Measurements from ENCODE around the gene WWOX. TPM values are rescaled to one million over a fixed set of nuclear protein-coding genes. Genes with fewer than 3 reads are reported as not detected.
A peak's percentile ranks its signal among the peaks of the same experiment; 100 is the strongest.

The WWOX gene
- total and polyA plus RNA-seq, 2 of the 13 experiments (the other 11 are each of a cell fraction or from before 2014, with no cell fraction given), result 9.1 to 37.4 TPM

DNA sequence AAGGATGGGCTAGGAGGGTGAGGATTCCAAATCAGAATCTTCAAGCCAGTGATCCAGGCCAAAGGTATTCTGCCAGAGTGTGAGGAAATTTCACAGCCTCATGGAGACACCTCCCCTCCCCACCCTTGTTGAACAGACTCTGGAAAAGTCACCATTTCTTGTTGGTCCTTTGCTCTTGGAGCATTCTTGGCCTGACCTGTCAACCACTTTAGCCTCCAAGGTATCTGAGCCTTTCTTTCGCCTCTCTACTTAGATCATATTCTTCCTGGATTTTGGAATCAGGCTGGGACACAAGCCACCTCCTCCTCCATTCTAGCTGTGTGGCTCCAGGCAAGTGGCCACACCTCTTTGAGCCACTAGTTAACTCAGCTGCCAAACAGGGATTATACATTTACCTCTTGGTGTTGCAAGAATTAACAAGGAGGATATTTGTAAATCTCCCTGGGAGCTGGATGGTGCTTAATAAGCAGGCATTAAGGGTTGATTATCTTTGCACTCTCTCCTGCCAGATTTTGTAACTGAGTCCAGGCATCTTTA lies 193.5 kb downstream of the WWOX start (continued):
- TF ChIP-seq, protein P1, sequence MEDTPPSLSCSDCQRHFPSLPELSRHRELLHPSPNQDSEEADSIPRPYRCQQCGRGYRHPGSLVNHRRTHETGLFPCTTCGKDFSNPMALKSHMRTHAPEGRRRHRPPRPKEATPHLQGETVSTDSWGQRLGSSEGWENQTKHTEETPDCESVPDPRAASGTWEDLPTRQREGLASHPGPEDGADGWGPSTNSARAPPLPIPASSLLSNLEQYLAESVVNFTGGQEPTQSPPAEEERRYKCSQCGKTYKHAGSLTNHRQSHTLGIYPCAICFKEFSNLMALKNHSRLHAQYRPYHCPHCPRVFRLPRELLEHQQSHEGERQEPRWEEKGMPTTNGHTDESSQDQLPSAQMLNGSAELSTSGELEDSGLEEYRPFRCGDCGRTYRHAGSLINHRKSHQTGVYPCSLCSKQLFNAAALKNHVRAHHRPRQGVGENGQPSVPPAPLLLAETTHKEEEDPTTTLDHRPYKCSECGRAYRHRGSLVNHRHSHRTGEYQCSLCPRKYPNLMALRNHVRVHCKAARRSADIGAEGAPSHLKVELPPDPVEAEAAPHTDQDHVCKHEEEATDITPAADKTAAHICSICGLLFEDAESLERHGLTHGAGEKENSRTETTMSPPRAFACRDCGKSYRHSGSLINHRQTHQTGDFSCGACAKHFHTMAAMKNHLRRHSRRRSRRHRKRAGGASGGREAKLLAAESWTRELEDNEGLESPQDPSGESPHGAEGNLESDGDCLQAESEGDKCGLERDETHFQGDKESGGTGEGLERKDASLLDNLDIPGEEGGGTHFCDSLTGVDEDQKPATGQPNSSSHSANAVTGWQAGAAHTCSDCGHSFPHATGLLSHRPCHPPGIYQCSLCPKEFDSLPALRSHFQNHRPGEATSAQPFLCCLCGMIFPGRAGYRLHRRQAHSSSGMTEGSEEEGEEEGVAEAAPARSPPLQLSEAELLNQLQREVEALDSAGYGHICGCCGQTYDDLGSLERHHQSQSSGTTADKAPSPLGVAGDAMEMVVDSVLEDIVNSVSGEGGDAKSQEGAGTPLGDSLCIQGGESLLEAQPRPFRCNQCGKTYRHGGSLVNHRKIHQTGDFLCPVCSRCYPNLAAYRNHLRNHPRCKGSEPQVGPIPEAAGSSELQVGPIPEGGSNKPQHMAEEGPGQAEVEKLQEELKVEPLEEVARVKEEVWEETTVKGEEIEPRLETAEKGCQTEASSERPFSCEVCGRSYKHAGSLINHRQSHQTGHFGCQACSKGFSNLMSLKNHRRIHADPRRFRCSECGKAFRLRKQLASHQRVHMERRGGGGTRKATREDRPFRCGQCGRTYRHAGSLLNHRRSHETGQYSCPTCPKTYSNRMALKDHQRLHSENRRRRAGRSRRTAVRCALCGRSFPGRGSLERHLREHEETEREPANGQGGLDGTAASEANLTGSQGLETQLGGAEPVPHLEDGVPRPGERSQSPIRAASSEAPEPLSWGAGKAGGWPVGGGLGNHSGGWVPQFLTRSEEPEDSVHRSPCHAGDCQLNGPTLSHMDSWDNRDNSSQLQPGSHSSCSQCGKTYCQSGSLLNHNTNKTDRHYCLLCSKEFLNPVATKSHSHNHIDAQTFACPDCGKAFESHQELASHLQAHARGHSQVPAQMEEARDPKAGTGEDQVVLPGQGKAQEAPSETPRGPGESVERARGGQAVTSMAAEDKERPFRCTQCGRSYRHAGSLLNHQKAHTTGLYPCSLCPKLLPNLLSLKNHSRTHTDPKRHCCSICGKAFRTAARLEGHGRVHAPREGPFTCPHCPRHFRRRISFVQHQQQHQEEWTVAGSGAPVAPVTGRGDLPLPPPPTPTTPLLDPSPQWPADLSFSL (CRISPR knock-in tag; IDR thresholded peaks at IDR 0.05), result no peak
- TF ChIP-seq DPF2 (CRISPR knock-in tag; IDR thresholded peaks at IDR 0.05; ENCODE audit: borderline replicate concordance, low read depth) (no peak; the same call in 1 of the 2 replicates), ZKSCAN8 (CRISPR knock-in tag; IDR thresholded peaks at IDR 0.05; ENCODE audit: borderline replicate concordance) (no peak), ZBTB20 (CRISPR knock-in tag; IDR thresholded peaks at IDR 0.05; ENCODE audit: borderline replicate concordance, low read depth) (no peak), GATAD1 (CRISPR knock-in tag; IDR thresholded peaks at IDR 0.05) (no peak), ADNP (CRISPR knock-in tag; IDR thresholded peaks at IDR 0.05) (no peak), ZNF569 (CRISPR knock-in tag; IDR thresholded peaks at IDR 0.05; ENCODE audit: borderline replicate concordance) (no peak), KLF6 (CRISPR knock-in tag; IDR thresholded peaks at IDR 0.05) (no peak), ZFX (CRISPR knock-in tag; IDR thresholded peaks at IDR 0.05; ENCODE audit: low read depth) (no peak), MAFK (conservative IDR thresholded peaks at IDR 0.05 in 1 of 2, IDR thresholded peaks at IDR 0.05 in 1 of 2; ENCODE audit: low read length in 2 of 2) (no peak), ZNF839 (CRISPR knock-in tag; IDR thresholded peaks at IDR 0.05; ENCODE audit: borderline replicate concordance) (no peak), CHD4 (IDR thresholded peaks at IDR 0.05; ENCODE audit: borderline replicate concordance, low read length) (no peak), HDAC2 (CRISPR knock-in tag; IDR thresholded peaks at IDR 0.05) (no peak)
- TF ChIP-seq, protein P2, sequence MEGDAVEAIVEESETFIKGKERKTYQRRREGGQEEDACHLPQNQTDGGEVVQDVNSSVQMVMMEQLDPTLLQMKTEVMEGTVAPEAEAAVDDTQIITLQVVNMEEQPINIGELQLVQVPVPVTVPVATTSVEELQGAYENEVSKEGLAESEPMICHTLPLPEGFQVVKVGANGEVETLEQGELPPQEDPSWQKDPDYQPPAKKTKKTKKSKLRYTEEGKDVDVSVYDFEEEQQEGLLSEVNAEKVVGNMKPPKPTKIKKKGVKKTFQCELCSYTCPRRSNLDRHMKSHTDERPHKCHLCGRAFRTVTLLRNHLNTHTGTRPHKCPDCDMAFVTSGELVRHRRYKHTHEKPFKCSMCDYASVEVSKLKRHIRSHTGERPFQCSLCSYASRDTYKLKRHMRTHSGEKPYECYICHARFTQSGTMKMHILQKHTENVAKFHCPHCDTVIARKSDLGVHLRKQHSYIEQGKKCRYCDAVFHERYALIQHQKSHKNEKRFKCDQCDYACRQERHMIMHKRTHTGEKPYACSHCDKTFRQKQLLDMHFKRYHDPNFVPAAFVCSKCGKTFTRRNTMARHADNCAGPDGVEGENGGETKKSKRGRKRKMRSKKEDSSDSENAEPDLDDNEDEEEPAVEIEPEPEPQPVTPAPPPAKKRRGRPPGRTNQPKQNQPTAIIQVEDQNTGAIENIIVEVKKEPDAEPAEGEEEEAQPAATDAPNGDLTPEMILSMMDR (CRISPR knock-in tag; IDR thresholded peaks at IDR 0.05), result no peak
- TF ChIP-seq, protein P3, sequence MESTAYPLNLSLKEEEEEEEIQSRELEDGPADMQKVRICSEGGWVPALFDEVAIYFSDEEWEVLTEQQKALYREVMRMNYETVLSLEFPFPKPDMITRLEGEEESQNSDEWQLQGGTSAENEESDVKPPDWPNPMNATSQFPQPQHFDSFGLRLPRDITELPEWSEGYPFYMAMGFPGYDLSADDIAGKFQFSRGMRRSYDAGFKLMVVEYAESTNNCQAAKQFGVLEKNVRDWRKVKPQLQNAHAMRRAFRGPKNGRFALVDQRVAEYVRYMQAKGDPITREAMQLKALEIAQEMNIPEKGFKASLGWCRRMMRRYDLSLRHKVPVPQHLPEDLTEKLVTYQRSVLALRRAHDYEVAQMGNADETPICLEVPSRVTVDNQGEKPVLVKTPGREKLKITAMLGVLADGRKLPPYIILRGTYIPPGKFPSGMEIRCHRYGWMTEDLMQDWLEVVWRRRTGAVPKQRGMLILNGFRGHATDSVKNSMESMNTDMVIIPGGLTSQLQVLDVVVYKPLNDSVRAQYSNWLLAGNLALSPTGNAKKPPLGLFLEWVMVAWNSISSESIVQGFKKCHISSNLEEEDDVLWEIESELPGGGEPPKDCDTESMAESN (CRISPR knock-in tag; conservative IDR thresholded peaks at IDR 0.05), result peak; percentile 40; the same call in 1 of the 2 replicates
- TF ChIP-seq, protein P4, sequence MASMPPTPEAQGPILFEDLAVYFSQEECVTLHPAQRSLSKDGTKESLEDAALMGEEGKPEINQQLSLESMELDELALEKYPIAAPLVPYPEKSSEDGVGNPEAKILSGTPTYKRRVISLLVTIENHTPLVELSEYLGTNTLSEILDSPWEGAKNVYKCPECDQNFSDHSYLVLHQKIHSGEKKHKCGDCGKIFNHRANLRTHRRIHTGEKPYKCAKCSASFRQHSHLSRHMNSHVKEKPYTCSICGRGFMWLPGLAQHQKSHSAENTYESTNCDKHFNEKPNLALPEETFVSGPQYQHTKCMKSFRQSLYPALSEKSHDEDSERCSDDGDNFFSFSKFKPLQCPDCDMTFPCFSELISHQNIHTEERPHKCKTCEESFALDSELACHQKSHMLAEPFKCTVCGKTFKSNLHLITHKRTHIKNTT (CRISPR knock-in tag; IDR thresholded peaks at IDR 0.05), result no peak
- TF ChIP-seq, protein P5, sequence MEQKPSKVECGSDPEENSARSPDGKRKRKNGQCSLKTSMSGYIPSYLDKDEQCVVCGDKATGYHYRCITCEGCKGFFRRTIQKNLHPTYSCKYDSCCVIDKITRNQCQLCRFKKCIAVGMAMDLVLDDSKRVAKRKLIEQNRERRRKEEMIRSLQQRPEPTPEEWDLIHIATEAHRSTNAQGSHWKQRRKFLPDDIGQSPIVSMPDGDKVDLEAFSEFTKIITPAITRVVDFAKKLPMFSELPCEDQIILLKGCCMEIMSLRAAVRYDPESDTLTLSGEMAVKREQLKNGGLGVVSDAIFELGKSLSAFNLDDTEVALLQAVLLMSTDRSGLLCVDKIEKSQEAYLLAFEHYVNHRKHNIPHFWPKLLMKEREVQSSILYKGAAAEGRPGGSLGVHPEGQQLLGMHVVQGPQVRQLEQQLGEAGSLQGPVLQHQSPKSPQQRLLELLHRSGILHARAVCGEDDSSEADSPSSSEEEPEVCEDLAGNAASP (CRISPR knock-in tag; IDR thresholded peaks at IDR 0.05; ENCODE audit: borderline replicate concordance), result peak; percentile 50; the same call in 1 of the 2 replicates
